GM21723 (cell line): ENCODE measurements around the gene MTM1.

Source experiments
- ATAC-seq: cut with Tn5 transposase; IDR thresholded peaks from one replicate; pipeline ENCODE4 v1.9.1; 2021; ENCODE audit warnings: mild to moderate bottlenecking, moderate library complexity; ENCODE audit not compliant: unreplicated experiment

Gene MTM1

GRCh38 chrX:150548251-150548650, 20.2 kb upstream of the MTM1 start:
- ATAC-seq = no peak

- no peak for ATAC-seq
Observed at GRCh38 chrX:150548684-150549083, 19.7 kb upstream of the MTM1 start.

DNA sequence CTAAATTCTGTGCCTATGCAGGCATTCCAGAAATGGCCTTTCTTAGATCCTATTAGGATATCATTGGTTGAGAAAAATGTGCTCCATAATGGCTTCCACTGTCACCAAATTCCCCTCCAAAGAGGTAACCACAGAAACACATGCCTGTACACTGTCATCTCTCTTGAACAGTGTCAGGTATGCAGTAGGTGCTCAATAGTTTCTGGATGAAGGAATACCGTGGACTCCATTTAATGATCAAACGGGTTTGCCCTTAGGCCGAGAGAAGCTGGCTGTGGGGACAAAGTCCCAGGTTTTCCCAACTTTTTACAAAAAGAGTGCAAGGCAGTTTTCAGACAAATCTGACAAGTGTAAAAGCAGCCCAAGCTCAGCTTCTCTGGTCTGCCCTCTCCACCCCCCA, 16.5 kb upstream of the MTM1 start:
- ATAC-seq = no peak

DNA sequence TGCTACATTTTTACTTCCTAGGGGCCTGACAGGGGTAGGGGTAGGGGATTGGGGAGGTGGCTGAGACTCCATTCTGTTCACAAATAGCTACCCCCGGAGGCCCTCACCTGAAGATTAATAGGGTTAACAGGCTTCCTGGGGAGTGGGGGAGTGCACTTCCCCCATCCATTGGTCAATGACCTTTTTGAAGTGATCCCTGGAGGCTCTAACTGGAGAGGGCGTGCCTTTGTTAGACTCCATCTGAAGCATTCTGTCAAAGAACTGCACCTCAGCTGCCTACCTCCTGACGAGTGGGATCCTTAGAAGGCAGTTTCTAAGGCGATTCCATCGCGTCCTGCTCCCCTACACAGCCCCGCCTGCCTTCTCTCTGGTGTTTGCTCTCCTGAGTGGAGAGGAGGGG, 10.0 kb upstream of the MTM1 start:
- no peak for ATAC-seq

DNA sequence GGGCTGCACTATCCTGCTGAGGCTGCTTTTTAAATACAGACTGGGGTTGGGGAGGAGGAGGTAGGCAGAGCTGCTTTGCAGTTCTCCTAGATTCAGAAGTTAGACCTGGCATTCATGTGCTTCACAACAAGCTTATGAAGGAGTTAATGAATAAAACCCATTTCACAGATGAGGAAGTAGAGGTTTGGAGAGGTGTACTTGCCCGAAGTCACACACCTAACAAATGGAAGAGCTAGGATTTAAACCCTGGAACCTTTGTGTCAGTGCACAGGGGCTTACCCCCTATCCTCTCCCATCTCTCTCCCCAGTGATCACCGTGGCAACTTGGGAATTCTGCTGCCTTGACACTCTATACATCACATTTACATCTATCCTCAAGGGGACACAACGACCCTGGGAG, 3.6 kb upstream of the MTM1 start:
- no peak for ATAC-seq

DNA sequence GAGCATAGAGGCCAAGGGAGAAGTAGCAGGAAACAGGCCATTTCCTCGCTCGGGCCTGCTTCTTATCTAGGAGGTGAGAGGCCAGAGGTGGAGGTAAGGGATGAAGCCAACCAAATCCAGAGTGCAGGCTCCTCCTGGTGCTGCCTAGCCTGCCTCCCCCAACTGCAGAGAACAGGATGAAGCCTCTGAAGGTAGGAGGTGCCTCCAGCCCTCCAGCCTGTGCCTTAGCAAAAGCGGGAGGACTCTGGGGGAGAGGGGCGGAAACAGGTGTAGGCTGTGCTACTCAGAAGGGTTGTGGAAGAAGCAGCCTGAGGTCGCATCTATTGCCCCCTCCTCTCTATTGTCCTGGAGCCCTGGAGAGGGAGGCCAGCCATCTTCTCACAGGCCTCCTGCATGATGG, 2.9 kb upstream of the MTM1 start:
- ATAC-seq = no peak

DNA sequence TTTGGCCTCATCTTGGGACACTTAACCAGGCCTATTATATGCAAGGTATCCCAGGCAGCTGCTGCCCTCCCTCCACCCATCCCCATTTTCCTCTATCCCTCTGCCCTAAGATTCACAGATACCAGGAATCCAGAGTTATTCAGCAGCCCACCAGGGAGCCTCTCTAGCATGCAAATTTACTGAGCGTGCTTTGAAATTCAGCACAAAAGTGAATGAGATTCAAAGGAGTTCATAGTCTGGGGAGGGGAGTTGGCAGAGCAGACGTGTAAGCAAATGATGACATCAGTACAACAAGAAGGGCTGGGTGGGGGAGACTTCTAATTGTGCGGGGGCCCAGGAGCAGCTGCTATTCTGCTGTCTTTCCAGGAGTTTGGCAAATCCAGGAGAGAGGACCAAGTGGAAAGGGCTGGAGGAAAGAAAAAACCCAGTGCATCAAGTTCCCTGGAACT, 1.7 kb upstream of the MTM1 start:
- ATAC-seq = no peak

GRCh38 chrX:150567645-150568319, 639 bp upstream of the MTM1 start:
- no peak for ATAC-seq

DNA sequence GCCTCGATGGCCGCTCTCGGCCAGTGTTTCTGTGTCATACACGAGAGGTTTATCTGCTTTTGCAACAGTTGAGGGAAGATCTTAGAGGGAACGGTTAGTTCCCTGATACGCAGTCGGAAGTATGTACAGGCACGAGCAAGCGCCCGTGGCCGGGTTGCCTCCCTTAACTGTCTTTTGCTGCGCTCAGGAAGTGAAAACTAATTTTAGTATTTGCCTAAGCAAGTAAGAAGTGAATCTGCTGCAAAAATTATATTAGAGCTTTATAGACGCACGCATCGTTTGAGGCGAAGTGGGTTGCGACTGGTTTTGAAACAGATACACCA, 695 bp downstream of the MTM1 start:
- ATAC-seq = peak; percentile 31

DNA sequence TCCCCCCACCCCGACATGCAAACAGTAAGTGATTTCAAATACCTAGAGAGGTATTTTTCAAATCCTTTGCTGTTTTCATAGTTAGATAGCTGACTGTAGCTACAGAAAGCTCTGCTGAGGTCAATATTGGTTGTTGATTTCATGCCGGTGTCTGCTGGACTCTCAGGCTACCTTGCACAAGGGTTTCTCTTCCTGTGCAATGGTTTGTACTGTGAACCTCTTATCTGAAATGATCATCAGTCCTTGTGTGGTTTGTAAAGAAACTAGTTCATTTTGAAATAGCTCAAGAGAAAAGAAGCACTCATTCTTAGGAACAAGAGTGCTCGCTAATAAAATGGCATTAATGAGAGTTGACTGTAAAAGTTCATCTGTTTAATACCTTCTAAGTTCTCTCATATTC, 2.1 kb downstream of the MTM1 start:
- ATAC-seq = no peak

GRCh38 chrX:150572206-150572605, 3.8 kb downstream of the MTM1 start:
- no peak for ATAC-seq

DNA sequence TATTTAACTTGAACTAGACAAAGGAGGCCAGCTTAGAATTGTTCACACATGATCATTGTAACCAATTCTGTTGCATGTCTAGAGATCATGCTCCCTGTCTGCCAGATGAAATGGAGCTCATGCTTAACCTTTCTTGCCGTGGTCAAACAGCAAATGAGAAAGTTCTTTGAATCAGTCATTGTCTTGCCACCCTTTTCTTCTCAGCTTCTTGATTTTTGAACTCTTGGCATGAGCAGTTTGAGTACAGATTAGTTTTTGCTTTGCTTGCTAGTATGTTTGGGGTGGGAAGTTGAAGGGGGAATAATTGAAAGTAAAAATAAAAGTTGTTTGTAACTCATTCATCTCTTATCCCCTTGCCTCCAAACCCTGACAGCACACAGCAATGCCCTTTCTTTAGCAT, 4.7 kb downstream of the MTM1 start:
- no peak for ATAC-seq

DNA sequence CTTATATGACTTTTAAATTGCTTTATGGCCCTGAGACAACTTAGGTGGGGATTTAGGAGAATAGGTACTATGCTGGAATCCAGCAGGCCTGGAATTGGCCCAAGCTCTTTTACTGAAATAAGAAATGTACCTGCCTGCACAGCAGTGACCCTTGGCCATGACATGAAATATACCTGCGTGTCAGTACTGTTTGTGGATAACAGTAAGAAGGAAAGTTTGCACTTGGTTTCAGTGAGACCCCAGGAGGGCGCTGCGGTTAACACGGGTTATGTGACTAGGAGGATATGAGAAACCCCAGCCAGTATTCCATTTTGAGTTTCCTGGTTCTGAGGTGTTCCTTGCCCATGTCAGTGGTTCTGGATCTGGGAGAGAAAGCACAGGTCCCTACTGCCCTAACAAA, 5.3 kb downstream of the MTM1 start:
- ATAC-seq = peak; percentile 30

- ATAC-seq = peak; percentile 62
Observed at GRCh38 chrX:150574559-150575418, 6.4 kb downstream of the MTM1 start.

DNA sequence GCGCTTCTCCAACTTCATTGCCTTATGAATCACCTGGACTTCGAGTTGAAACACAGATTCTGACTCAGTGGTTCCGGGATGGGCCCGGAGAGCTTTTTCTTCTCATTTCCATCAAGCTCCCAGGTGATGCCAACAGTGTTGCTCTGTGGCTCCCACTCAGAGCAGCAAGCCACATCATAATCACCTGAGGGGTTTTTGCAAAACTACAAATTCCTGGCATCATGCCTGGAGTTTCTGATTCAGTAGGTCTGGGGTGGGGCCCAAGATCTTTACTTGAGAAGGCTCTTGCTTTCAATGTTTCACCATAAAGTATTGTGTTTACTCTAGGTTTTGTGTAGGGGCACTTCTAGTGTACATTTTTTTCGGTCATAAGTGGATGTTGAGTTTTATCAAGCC, 7.0 kb downstream of the MTM1 start:
- no peak for ATAC-seq

GRCh38 chrX:150577174-150577573, 8.8 kb downstream of the MTM1 start:
- ATAC-seq = no peak

- no peak for ATAC-seq
Observed at GRCh38 chrX:150581093-150581775, 12.8 kb downstream of the MTM1 start.

GRCh38 chrX:150582338-150582948, 14.0 kb downstream of the MTM1 start:
- ATAC-seq = no peak

DNA sequence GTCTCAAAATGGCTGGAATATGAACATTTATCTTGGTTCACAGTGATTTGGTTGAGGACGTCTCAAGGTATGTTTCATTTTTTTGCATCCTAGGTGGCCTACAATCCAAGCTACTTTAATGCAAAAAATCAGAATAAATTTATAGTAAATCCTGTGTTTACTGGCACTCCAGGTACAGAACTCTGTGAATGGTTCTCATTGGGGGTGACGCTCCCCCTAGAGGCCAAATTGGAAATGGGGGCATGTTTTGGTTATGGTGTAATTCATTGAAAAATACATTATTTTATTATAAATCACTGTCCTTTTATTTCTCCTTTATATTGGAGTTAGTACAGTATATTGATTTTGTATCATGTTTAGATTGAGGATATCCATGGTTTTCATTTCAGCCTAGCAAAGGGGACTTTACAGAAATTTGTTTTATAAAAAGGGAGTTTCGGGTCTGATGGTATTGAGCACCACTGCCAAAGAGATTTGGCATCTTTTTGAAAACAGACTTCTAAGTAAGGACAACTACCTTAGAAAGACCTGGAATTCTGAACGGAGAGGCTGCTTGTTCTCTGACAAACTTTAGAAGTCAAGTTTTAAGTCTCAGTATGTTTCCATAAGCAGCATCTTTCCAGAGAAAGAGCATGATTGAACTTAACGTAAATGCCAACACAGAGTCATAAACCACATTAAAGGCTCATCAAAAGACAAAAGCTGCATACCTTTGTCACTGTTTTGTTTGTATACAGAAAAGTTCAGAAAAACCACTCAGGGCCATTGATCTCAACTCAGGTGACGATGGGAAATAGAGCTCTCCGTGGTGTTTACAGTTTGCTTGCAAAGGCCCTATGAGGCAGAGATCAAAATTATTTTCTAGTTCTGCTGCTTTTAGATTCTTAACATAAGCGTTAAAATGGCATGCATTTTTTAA, 19.4 kb downstream of the MTM1 start:
- no peak for ATAC-seq

DNA sequence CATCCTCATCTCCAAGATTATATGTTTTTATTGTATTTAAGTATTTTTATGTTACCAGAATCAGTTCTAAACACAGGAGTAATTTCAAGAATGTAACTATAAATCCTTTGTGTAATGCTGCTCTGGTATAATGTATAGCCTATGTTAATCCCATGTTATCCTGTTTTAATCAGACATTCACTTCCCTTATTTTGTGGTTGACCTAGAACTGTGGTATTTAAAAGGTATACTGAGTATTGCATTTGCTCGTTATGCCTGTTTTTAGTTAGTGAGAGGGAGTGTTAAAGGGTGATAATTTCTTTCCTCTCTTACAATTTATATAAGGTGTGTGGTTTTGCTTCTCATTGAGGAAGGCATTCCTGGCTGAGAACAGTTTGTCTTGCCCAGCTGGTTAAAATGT, 26.2 kb downstream of the MTM1 start:
- no peak for ATAC-seq

DNA sequence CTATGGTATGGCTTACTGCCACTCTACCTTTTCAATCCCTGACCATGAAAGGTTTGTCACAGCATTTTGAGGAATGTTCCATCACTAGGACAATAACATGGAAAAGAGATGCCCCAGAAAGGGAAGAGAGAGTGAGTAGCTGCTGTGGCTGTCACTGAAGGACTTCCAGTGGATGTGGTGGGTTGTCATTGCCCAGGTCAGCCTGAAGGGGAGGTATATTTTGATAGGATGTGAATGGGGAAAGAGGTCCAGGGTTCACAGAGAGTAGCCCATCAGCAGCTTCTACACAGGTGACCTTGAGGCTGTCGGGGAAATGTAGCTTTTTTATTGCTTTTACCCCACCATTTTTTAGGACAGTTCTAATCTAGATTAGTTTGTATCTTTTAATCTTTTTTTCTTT, 30.8 kb downstream of the MTM1 start:
- ATAC-seq = no peak
